Stimulated activated CD4-positive, alpha-beta T cell treated with anti-CD3 and anti-CD28 coated beads, Interleukin-15, amount 100 ng/mL, for 1 hour (primary cell): ENCODE results near the gene OSTC.

Experiments
- DNase-seq, 2 donors: peaks; one replicate each; pipeline ENCODE4 v3.0.0-alpha.2; 2020; ENCODE audit warnings: low read depth in 1 of 2, low spot score in 1 of 2

The OSTC gene

GRCh38 chr4:108644237-108644636 is 6.2 kb upstream of the OSTC start:
- no peak for DNase-seq

GRCh38 chr4:108646706-108647105 is 3.7 kb upstream of the OSTC start:
- DNase-seq = no peak

- DNase-seq = no peak
Observed at GRCh38 chr4:108649863-108650211, 562 bp upstream of the OSTC start.

GRCh38 chr4:108651014-108651791 is 804 bp downstream of the OSTC start:
- DNase-seq = no peak

GRCh38 chr4:108662629-108663028 is 12.2 kb downstream of the OSTC start:
- no peak for DNase-seq

- DNase-seq = no peak
Observed at GRCh38 chr4:108674356-108674977, 24.1 kb downstream of the OSTC start.

GRCh38 chr4:108681321-108681809 is 31.0 kb downstream of the OSTC start:
- DNase-seq = no peak

GRCh38 chr4:108683479-108683878 is 33.1 kb downstream of the OSTC start:
- no peak for DNase-seq

- no peak for DNase-seq
Observed at GRCh38 chr4:108685036-108685686, 34.8 kb downstream of the OSTC start.

- DNase-seq = no peak
Observed at GRCh38 chr4:108690738-108691137, 40.3 kb downstream of the OSTC start.

- no peak for DNase-seq
Observed at GRCh38 chr4:108693211-108693610, 42.8 kb downstream of the OSTC start.

- DNase-seq = no peak
Observed at GRCh38 chr4:108693819-108694218, 43.4 kb downstream of the OSTC start.

- no peak for DNase-seq
Observed at GRCh38 chr4:108694423-108694822, 44.0 kb downstream of the OSTC start.

GRCh38 chr4:108695062-108695461 is 44.7 kb downstream of the OSTC start:
- no peak for DNase-seq

- DNase-seq = no peak
Observed at GRCh38 chr4:108696160-108696559, 45.8 kb downstream of the OSTC start.

- DNase-seq = no peak
Observed at GRCh38 chr4:108700081-108700757, 49.8 kb downstream of the OSTC start.

GRCh38 chr4:108702960-108703359 is 52.6 kb downstream of the OSTC start:
- no peak for DNase-seq

- no peak for DNase-seq
Observed at GRCh38 chr4:108703370-108703769, 53.0 kb downstream of the OSTC start.

- DNase-seq = no peak
Observed at GRCh38 chr4:108703966-108704365, 53.6 kb downstream of the OSTC start.

- DNase-seq = no peak
Observed at GRCh38 chr4:108706289-108706688, 55.9 kb downstream of the OSTC start.

- no peak for DNase-seq
Observed at GRCh38 chr4:108709234-108709633, 58.8 kb downstream of the OSTC start.

- DNase-seq = no peak
Observed at GRCh38 chr4:108709722-108710121, 59.3 kb downstream of the OSTC start.
